ENCODE results near the gene KCNQ5.

The KCNQ5 gene

DNA sequence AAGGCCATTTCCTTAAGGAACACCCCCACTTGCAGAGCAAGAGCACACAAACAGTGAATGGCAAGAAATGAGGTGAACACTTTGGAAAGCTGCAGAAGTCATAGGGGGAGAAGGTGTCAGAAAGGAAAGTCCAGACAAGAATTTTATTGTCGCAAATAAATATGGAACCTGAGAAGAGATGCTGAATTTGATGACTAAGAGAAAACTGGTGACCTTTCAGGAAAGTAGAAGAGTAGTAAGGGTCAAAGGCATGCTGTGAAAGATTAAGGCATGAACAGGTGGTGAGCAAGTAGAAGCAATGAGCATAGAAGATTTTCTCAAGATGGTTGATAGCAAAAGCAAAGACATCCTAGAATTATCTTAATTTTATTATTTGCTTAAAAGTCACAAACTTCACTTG lies 194.2 kb downstream of the KCNQ5 start:
- no peak for ATAC-seq
- peaks cover 6% of the 10 kb centered on the region for H3K4me1 Mint-ChIP-seq
- H3K36me3 Mint-ChIP-seq, result no peaks in the 10 kb centered on the region
- H3K27ac Mint-ChIP-seq, result no peak overlapping the region
- no peaks in the 10 kb centered on the region for H3K27me3 Mint-ChIP-seq
- no peak overlapping the region for H3K4me3 Mint-ChIP-seq
- H3K9me3 Mint-ChIP-seq, result no peaks in the 10 kb centered on the region

DNA sequence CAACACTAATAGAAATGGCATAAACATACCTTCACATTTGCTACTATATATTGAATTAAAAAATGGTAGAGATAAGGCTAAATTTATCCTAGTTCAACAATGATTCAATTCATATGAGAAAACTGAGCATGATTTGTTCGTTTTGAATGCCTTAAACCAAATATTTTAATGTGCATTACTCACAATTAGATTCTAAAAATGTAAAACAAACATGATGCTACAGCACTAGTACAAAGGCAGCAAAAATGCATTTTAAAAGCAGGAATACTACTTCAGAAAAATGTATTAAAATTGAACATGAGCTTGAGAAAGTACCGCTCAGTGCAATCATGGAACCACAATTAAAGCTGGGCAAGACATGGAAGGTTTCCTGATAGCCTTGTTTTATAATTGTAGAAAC lies 195.3 kb downstream of the KCNQ5 start:
- Mint-ChIP-seq H3K36me3 (no peaks in the 10 kb centered on the region), H3K27ac (no peak overlapping the region), H3K4me3 (no peak overlapping the region), H3K4me1 (peaks cover 6% of the 10 kb centered on the region), H3K9me3 (no peaks in the 10 kb centered on the region), H3K27me3 (no peaks in the 10 kb centered on the region)
- ATAC-seq, result no peak

DNA sequence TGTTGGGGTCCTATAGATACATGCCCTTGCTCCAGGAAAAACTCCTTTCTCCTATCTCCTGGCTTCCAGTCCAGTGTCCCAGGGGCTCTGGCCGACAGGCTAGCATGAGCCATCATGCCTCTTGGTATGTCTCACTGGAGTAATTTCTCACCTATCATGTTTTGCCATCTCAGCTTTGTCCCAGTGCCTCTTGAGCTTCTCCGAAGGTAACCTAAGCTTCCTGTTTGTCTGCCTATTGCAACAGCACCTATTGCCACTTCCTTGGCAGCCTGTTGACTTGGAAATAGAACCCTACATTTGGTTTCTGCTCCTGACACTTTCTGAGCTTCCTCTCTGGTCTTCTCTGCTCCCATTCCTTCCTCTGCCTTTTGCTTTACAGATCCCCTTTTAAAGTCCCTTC lies 197.7 kb downstream of the KCNQ5 start:
- H3K36me3 Mint-ChIP-seq, result peaks cover under 1% of the 10 kb centered on the region
- peaks cover 3% of the 10 kb centered on the region for H3K4me1 Mint-ChIP-seq
- H3K27me3 Mint-ChIP-seq, result no peaks in the 10 kb centered on the region
- no peaks in the 10 kb centered on the region for H3K9me3 Mint-ChIP-seq
- no peak overlapping the region for H3K4me3 Mint-ChIP-seq
- ATAC-seq, result no peak
- H3K27ac Mint-ChIP-seq, result no peak overlapping the region

DNA sequence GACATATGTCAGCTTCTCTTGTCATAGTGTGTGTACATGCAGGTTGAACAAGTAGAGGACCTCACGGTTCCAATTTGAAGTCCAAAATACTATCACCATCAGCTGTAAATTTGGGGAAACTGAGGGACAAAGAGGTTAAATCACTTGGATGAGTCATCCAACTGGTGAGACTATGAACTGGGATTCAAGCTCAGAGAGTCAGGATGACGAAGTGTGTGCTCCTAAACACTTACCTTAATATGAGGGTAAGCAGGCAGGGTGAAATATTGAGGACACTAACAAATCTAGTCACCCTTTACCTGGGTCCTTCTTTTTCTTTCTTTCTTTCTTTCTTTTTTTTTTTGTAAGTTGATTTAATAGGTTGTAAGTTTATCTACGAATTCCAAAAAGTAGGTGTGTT lies 198.3 kb downstream of the KCNQ5 start:
- no peaks in the 10 kb centered on the region for H3K27me3 Mint-ChIP-seq
- ATAC-seq, result no peak
- H3K4me1 Mint-ChIP-seq, result peaks cover 9% of the 10 kb centered on the region
- no peak overlapping the region for H3K4me3 Mint-ChIP-seq
- no peak overlapping the region for H3K27ac Mint-ChIP-seq
- H3K9me3 Mint-ChIP-seq, result no peaks in the 10 kb centered on the region
- H3K36me3 Mint-ChIP-seq, result peaks cover 6% of the 10 kb centered on the region

DNA sequence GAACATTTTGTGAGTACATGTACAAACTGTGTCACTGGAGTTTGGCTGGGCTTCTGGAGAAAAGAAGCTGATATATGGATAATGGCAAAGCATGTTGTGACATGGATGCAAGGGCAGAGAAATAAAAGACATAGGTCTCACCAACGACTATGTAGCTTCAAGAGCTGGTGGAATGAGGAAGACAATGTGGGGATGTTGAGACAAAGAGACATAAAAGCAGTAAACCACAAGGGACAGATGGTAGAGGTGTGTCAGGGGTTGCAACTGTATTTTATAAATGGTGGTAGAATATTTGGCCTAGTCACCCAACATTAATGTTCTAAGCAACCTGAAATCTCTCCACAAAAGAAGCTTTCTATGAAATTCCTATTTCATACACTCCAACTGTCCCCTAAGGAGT lies 199.0 kb downstream of the KCNQ5 start:
- no peak for ATAC-seq
- Mint-ChIP-seq H3K9me3 (no peaks in the 10 kb centered on the region), H3K27me3 (no peaks in the 10 kb centered on the region), H3K4me3 (no peak overlapping the region), H3K27ac (no peak overlapping the region), H3K4me1 (peaks cover 12% of the 10 kb centered on the region), H3K36me3 (peaks cover 8% of the 10 kb centered on the region)

DNA sequence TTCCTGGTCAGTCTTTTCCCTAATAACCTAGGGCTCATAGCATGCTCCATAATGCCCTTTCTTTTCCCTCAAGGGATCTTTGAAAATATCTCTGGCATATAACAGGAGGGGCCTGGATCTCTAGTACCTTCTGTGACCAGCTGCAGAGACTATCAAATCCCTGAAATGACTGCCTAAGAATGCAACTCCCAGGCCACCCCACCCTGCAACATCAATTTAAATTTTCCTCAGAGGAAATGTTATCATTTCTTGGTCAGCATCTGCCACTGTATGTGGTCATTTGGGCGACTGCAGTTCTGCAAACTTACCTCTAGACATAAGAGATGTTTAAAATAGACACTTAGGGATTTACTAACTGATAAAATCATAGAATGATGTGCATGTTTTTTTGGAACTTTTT lies 200.2 kb downstream of the KCNQ5 start:
- Mint-ChIP-seq H3K36me3 (peaks cover 8% of the 10 kb centered on the region), H3K4me1 (peaks cover 12% of the 10 kb centered on the region), H3K27me3 (no peaks in the 10 kb centered on the region), H3K9me3 (no peaks in the 10 kb centered on the region), H3K27ac (no peak overlapping the region), H3K4me3 (no peak overlapping the region)
- ATAC-seq, result no peak

DNA sequence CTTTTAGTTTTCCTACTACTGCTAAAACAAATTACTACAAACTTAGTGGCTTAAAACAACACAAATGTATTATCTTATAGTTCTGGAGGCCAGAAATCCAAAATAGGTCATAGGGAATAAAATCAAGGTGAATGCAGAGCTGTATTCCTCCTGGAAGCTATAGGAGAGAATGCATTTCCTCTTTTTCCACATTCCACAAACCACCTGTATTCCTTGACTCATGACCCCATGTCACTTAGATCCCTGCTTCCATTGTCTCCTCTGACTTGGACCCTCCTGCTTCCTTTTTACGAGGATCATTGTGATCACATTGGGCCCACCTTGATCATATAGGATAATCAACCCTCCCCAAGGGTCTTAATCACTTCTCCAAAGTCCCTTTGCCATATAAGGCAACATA lies 200.8 kb downstream of the KCNQ5 start:
- no peaks in the 10 kb centered on the region for H3K9me3 Mint-ChIP-seq
- H3K4me1 Mint-ChIP-seq, result peaks cover 18% of the 10 kb centered on the region
- no peaks in the 10 kb centered on the region for H3K27me3 Mint-ChIP-seq
- H3K4me3 Mint-ChIP-seq, result no peak overlapping the region
- H3K27ac Mint-ChIP-seq, result no peak overlapping the region
- peaks cover 11% of the 10 kb centered on the region for H3K36me3 Mint-ChIP-seq
- ATAC-seq, result no peak

DNA sequence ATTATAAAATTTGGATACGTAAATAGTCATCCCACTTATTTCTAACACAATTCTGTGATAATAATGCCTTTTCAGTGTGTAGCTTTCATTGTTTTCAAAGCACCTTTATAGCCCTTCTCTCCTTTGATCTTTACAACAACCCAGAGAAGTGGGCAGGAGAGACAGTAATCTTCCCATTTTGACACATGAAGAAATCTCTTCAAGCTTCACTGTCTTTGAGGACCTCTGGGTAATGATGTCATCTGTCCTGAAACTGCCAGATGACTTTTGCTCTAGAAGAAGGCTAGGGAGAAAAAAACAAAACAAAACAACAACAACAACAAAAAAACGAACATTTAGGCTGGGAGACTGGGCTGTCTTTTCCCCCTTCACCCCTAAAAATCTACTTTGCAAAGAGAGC lies 203.0 kb downstream of the KCNQ5 start:
- ATAC-seq, result no peak
- H3K27me3 Mint-ChIP-seq, result no peaks in the 10 kb centered on the region
- peaks cover 24% of the 10 kb centered on the region for H3K36me3 Mint-ChIP-seq
- H3K4me1 Mint-ChIP-seq, result peaks cover 20% of the 10 kb centered on the region
- H3K27ac Mint-ChIP-seq, result peak overlapping the region; percentile 13
- no peak overlapping the region for H3K4me3 Mint-ChIP-seq
- H3K9me3 Mint-ChIP-seq, result peaks cover 5% of the 10 kb centered on the region

DNA sequence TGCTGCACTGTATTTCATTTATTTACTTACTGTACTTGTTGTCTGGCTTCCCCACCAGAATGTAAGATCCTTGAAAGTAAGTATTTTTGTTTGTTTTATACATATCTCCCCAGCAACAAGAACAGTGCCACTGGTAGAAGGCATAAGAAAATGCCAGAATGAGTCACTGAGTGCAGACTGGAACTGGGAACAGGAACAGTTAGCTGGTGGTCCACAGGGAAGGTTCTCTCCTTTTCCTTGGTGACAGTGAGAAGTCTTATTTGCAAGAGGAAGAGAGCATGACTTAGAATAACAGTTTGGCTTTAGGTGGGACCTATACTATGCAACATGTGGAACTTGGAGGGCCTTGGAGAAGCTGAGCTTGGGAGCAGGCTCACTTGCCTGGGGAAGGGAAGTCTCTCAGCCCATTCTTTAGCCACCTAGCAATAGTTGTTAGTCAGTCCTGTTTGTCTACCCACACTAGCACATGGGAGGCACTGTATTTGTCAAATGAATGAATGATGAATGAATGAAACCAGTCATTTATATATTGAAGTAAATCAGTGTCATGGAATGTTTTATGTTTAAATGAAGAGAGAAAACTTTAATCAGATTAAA lies 203.5 kb downstream of the KCNQ5 start:
- Mint-ChIP-seq H3K4me1 (peaks cover 20% of the 10 kb centered on the region), H3K36me3 (peaks cover 26% of the 10 kb centered on the region), H3K27ac (peak overlapping the region; percentile 13), H3K27me3 (no peaks in the 10 kb centered on the region), H3K9me3 (peaks cover 5% of the 10 kb centered on the region), H3K4me3 (no peak overlapping the region)
- no peak for ATAC-seq

DNA sequence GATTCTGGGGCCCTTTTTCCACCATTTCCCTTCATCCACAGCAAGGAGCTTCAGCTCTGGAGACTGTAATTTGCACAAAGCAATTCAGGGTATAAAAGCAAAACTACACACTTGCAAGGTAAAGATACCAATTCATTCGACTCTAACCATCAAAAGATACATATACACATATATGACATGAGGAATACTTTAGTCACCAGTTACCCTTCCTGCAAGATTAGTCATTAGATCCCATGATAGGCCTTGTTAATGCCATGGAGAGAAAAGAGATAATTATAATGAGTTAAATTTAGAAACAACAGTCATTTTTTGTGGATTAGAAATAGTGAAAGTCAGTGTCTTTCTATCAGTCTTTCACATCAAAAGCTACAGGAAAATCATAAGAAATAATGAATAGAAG lies 204.2 kb downstream of the KCNQ5 start:
- H3K9me3 Mint-ChIP-seq, result peaks cover 5% of the 10 kb centered on the region
- no peak overlapping the region for H3K27ac Mint-ChIP-seq
- peaks cover 26% of the 10 kb centered on the region for H3K36me3 Mint-ChIP-seq
- ATAC-seq, result no peak
- no peak overlapping the region for H3K4me3 Mint-ChIP-seq
- H3K4me1 Mint-ChIP-seq, result peaks cover 20% of the 10 kb centered on the region
- no peaks in the 10 kb centered on the region for H3K27me3 Mint-ChIP-seq

DNA sequence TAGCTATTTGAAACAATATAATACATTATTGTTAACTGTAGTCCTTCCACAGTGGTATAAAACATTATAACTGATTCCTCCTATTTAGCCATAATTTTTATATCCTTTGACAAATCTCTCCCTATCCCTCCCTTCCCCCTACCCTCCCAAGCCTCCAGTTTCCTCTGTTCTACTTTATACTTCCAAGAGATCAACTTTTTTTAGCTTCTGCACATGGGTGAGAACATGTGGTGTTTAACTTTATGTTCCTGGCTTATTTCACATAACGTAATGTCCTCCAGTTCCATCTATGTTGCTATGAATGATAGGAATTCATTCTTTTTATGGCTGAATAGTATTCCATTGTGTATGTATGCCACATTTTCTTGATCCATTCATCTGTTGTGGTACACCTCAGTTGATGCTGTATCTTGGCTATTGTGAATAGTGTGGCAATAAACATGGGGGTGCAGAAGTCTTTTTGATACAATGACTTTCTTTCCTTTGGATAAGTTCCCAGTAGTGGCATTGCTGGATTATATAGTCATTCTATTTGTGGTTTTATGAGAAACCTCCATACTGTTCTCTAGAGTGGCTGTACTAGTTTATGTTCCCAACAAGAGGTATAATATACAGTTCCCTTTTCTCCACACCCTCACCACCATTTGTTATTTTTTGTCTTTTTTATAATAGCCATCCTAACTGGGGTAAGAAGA lies 205.0 kb downstream of the KCNQ5 start:
- Mint-ChIP-seq H3K9me3 (peaks cover 5% of the 10 kb centered on the region), H3K27ac (no peak overlapping the region), H3K4me1 (peaks cover 22% of the 10 kb centered on the region)

DNA sequence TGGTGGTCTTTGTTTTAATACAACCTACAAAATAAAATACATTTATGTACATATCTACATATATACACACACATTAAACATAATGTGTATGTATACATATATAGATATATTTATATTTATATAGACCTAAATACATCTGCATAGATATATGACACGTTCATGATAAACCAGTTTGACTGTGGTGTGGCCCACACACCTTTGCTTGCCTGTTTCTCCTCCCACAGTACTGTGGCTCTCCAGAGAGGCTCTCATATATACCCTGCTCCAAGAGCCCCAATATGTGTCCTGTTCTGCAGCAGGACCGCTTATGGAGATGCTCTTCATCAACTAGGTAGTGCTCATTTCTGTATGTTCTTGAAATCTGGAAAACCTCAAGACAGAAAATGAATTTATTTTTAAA lies 207.0 kb downstream of the KCNQ5 start:
- peaks cover 26% of the 10 kb centered on the region for H3K36me3 Mint-ChIP-seq
- peaks cover 26% of the 10 kb centered on the region for H3K4me1 Mint-ChIP-seq
- H3K4me3 Mint-ChIP-seq, result no peak overlapping the region
- no peaks in the 10 kb centered on the region for H3K27me3 Mint-ChIP-seq
- H3K9me3 Mint-ChIP-seq, result peaks cover 5% of the 10 kb centered on the region
- H3K27ac Mint-ChIP-seq, result no peak overlapping the region
- no peak for ATAC-seq

More for the DNA sequence above, 205.0 kb downstream of the KCNQ5 start:
- H3K36me3 Mint-ChIP-seq, result peaks cover 26% of the 10 kb centered on the region
- ATAC-seq, result no peak
- no peak overlapping the region for H3K4me3 Mint-ChIP-seq
- no peaks in the 10 kb centered on the region for H3K27me3 Mint-ChIP-seq

DNA sequence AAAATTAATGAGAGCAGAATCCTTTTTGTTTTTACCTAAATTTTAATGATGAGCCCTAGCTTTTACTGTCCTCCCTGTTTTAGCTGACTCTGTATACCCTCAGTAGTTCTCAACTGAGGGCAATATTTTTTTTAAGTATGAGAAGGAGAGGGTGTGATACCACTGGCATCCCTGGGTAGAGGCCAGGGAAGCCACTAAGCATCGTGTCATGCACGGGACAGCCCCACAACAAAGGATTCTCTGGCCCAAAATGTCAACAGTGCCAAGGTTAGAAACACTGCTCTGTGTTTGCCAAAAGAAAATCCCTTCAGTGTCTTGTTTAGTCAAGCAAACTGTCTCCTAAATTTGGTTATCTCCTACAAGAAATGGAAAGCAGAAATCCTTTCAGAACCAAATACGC lies 210.4 kb downstream of the KCNQ5 start:
- H3K4me3 Mint-ChIP-seq, result no peak overlapping the region
- no peak for ATAC-seq

DNA sequence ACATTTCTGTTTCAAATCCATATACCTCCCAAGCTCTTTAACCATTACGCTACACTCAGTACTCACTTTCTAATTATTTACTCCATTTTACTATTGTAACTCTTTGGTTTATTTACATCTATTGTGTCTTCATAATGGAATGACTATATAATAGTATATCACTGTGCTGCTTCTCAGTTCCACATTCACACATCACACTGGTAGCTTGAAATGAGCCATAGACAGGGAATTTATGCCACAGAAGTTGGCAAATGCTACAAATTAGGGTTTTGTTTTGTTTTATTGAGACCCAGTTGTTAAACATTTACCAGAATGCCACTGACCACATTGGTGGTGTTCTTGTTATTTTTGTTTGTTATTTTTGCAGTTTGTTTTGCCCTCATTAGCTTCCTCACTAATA lies 213.9 kb downstream of the KCNQ5 start:
- Mint-ChIP-seq H3K27ac (no peak overlapping the region), H3K36me3 (no peaks in the 10 kb centered on the region), H3K27me3 (no peaks in the 10 kb centered on the region), H3K9me3 (no peaks in the 10 kb centered on the region), H3K4me3 (no peak overlapping the region), H3K4me1 (peaks cover 6% of the 10 kb centered on the region)
- no peak for ATAC-seq

More for the DNA sequence above, 210.4 kb downstream of the KCNQ5 start:
- H3K27me3 Mint-ChIP-seq, result no peaks in the 10 kb centered on the region
- peaks cover 17% of the 10 kb centered on the region for H3K36me3 Mint-ChIP-seq
- H3K27ac Mint-ChIP-seq, result no peak overlapping the region
- peaks cover 13% of the 10 kb centered on the region for H3K4me1 Mint-ChIP-seq
- H3K9me3 Mint-ChIP-seq, result peaks cover 5% of the 10 kb centered on the region

DNA sequence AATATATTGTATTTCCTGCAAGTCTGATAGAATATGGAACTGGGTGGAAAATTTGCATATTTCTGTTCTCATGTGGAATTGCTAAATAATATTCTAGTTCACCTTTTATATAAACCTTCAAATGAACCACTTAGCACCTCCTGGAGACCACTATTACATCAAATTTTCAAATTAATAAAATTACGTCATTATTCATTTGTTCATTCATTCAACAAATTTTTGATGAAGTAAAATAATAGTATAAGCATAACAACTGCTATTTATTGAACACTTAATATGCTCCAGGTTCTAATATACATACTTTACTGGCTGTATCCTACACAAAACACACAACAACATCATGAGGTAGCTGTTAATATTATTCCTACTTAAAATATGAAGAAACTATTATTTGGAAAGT lies 215.1 kb downstream of the KCNQ5 start:
- peaks cover 3% of the 10 kb centered on the region for H3K4me1 Mint-ChIP-seq
- H3K9me3 Mint-ChIP-seq, result no peaks in the 10 kb centered on the region
- no peak for ATAC-seq
- H3K27ac Mint-ChIP-seq, result no peak overlapping the region
- no peaks in the 10 kb centered on the region for H3K27me3 Mint-ChIP-seq
- H3K4me3 Mint-ChIP-seq, result no peak overlapping the region
- H3K36me3 Mint-ChIP-seq, result no peaks in the 10 kb centered on the region

DNA sequence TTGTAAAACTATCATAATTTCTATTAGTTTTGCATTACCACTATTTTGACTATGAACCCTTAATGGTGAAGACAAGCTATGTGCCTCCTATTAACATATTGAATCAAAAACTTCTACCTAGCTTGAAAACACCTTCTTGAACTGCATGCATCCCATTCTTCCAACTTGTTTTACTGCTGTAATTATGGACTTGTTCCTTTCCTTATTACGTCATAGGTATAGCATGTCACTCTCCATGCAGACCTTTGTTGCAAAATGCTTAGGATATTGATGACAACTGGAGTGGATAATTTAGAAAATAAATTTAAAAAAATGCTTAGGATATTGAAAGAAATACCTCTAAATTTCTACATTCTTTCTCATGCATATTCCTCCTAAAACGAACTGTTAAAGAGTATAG lies 219.3 kb downstream of the KCNQ5 start:
- Mint-ChIP-seq H3K36me3 (no peaks in the 10 kb centered on the region), H3K27ac (no peak overlapping the region)
- no peak for ATAC-seq

More for the DNA sequence above, 219.3 kb downstream of the KCNQ5 start:
- Mint-ChIP-seq H3K4me3 (no peak overlapping the region), H3K9me3 (no peaks in the 10 kb centered on the region), H3K27me3 (no peaks in the 10 kb centered on the region), H3K4me1 (no peaks in the 10 kb centered on the region)

Measured in stimulated activated memory B cell treated with anti-CD40 and anti-IgM and Interleukin-4, amounts not matched to agents 10 μg/mL and 1 μg/mL and 100 μg/mL, for 72 hours (primary cell).